OCI-M2 (cell line): ENCODE measurements around the gene ARL6IP4.

ENCODE experiments used
- DNase-seq: peaks from one replicate; lab custom pipeline; 2025; ENCODE audit not compliant: unreplicated experiment; lab: John Stamatoyannopoulos, UW

Gene ARL6IP4

DNA sequence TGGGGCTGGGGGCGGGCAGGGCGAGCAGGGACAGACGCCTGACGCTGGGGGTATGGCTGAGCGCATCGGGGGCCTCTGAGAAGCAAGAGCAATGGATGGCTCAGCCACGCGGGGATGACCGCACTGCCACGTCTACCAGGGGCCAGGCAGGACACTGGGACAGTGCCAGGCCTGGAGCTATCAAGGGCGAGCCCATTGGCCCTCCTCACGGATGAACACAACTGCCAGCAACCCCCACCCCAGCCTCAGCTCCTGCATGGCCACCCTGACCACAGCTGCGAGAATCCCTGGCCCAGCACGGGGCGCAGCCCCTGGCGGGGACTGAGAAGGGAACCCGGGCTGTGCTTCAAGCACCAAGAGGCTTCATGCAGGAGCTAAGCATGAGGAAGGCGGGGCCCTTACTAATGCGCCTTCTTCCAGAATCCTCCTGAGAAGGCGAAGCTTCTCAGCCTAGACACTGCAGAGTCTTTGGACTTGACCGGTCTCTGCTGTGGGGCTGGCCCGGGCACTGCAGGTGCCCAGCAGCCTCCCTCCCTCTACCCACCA lies 9.5 kb downstream of the ARL6IP4 start:
- DNase-seq: no peak

DNA sequence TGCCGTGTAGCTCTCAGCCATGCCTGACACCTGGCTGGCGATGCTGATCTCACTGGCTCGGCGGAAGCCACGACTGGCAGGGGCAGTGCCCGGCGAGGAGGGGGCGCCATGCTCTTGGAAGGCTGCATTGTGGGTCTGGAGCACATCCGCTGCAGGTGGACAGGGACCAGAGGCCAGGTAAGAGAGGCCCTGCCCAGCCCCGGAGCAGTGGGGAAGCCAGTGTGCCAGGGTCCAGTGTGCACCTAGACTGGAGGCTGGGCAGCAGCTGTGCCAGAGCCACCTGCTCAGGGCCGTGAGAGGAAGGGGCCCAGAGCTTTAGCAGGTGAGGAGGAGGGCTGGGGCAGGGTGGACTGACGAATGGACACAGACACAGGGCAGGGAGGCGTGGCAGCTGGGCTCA lies 10.1 kb downstream of the ARL6IP4 start:
- DNase-seq: no peak

DNA sequence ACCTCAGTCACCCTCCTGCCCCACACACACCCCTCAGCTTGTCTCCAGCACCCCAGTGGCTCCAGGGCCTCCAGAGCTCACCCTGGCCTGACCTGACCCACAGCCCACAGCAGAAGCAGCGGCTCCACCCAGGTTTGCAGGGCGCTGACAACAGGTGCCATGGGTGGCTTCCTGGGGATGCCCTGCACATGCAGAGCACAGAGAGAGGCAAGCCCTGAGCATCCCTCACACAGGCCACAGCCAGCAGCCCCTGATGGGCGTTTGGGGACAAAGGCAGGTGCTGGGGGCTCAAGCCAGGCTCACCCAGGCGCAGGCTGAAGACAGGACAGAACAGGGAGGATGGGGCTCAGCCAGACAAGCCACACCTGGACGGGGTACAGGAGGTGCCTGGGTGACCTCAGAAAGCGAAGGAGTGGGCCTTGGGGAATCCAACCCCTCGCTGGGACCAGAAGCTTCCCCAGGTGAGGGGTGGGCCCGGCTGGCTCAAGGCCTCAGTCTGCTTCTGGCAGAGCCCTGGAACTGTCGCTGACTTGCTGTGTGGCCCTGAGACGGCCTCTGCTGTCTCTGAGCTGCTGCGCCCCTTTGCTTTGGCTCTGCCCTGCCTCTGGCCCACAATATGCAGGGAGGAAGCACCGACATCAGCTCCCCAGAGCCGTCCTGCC lies 10.6 kb downstream of the ARL6IP4 start:
- DNase-seq: no peak

- DNase-seq: no peak
Measured at GRCh38 chr12:122991623-122992275, 11.3 kb downstream of the ARL6IP4 start.

- DNase-seq: no peak
Measured at GRCh38 chr12:122992386-122992785, 11.9 kb downstream of the ARL6IP4 start.

- DNase-seq: no peak
Measured at GRCh38 chr12:122994140-122994675, 13.7 kb downstream of the ARL6IP4 start.

DNA sequence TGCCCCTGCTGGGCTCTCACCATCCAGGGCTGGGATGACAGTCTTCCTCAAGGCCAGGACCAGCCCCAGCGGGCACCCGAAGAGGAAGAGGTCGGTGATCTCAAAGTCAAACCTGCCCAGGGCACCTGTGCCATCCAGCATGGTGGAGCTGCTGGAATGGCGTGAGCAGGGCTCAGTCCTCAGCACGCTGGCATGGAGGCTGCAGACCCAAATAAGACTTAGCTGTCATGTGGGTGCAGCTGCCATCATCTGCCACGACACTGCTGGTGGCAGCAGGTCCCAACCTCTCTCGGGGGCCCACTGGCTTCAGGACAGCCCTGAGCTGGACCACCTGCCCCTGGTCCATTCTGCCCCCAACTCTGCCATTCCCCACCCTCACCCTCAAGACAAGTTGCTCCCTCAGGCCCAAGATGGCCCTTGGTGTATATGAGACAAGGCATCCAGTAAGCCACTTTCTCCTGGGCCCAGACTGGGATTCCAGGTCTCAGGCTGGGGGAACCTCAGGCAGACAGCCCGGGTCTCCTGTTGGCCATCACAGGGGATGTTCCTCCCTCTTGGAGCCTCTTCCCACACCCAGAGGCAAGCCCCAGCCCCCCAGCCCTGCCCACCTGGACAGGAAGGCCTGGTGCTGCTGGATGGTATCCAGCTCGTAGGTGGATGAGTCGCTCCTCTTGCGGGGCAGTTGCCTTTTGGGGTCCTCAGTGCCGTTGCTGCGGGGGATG lies 14.5 kb downstream of the ARL6IP4 start:
- DNase-seq: no peak

GRCh38 chr12:122995503-122996187 lies 15.2 kb downstream of the ARL6IP4 start:
- DNase-seq: no peak

- DNase-seq: no peak
Measured at GRCh38 chr12:122996188-122996601, 15.7 kb downstream of the ARL6IP4 start.

- DNase-seq: no peak
Measured at GRCh38 chr12:122996621-122997342, 16.3 kb downstream of the ARL6IP4 start.

DNA sequence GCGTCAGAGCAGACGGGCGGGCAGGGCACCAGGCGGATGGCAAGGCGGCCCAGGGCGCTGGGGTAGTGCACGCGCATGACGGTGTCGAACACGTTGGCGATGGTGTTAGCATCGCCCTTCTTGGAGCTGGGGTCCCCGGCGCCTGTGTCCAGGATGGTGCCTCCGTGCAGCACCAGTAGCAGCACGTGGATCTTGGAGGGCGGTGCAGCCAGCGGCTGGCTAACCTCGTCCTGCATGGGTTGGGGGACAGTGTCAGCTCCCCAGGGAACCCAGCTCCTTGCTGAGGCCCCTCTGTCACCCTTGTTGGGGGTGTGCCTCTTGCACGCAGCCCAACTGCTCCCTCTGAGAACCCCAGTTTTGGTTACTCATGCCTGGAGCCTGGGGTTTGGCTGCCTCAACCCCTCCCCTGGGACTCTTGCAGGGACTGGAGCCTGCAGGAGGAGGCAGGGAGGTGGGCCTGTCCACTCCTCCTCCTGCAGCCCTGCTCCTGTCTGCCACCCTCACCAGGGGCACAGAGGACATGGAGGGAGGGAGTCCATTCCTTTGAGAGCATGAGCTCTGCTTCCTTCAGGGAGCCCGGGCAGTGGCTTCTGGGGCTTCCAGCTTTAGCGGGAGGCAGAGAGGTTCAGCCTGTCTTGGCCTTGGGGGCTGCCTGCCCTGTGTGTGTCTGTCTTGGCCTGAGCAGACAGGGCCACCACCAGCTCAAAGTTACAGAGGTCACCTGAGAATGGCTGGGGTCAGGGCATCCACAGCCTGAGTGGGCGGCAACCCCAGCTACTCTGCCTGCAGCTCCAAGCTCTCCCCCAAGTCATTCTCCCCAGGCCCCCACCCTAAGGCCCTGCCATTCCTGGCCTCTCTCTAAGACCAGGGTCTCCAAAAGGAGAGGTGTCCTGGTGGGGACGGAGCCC lies 17.1 kb downstream of the ARL6IP4 start:
- DNase-seq: no peak

- no peak for DNase-seq
Measured at GRCh38 chr12:122998316-122998715, 17.8 kb downstream of the ARL6IP4 start.

- DNase-seq: no peak
Measured at GRCh38 chr12:122999196-122999946, 18.9 kb downstream of the ARL6IP4 start.

DNA sequence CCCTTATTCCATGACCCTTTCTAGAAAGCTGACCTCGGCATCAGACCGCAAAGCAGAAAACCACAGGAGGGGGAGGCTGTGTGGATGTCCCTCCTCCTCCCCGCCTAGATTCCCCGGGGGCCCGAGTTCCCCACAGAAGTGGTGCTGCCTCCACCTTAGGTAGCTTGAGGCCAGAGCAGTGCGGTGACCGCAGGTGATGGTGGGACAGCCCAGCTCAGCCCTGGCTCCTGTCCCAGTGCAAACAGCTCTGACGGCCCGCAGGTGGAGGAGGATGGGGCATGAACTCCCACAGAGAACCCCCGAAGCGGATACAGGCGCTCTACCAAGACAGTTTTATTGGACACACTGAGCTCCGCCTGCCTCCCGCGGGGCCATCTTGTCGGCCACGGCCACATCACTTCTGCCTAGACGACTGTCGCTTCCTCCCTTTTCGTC lies 19.5 kb downstream of the ARL6IP4 start:
- no peak for DNase-seq

- no peak for DNase-seq
Measured at GRCh38 chr12:123000578-123000977, 20.1 kb downstream of the ARL6IP4 start.

- DNase-seq: no peak
Measured at GRCh38 chr12:123001464-123001863, 21.0 kb downstream of the ARL6IP4 start.

DNA sequence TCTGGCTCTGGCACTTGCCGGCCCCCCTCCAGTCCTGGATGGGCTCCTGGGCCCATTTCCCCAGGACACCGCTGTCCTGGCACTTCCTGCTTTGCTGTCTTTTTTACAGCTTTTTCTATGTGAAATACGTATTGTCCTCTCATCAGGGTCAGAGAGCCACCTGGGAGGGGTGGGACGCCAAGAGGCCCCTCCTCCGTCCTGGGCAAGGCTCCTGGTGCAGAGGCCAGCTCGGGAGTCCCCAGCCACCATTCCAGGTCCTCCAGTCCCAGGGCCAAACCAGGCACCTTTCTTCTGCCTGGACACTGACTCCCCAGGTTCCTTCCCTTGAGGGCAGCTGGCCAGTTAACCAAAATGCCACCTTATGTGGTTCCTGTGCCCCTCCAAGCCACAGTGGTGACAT lies 22.8 kb downstream of the ARL6IP4 start:
- DNase-seq: no peak

GRCh38 chr12:123004287-123004686 lies 23.8 kb downstream of the ARL6IP4 start:
- no peak for DNase-seq
